A549 (cell line): ENCODE data around the gene TOR2A. TPM values are rescaled to one million over a fixed set of nuclear protein-coding genes. Genes with fewer than 3 reads are reported as not detected.
A peak's percentile ranks its signal among the peaks of the same experiment; 100 is the strongest.

ENCODE experiments used
- ATAC-seq, 2 experiments: fragments of 200-7000 bp in 1 of 2; fragments of >200 bp in 1 of 2; cut with Nextera tagmentation in 1 of 2; cut with Tn5 transposase in 1 of 2; 3 replicates each; pipeline versions ENCODE4 v1.8.0 to v1.9.1; 2018 to 2020; ENCODE audit warnings: mild to moderate bottlenecking in 1 of 2, moderate library complexity in 1 of 2
- CTCF ChIA-PET: fragments of 300-600 bp; sonication (Branson Sonifier 250); formaldehyde crosslinking; extraction: SDS; loops from one replicate; lab custom pipeline; 2021; ENCODE audit warnings: antibody characterized with exemption, inconsistent platforms; lab: Yijun Ruan, JAX
- POLR2A ChIA-PET: fragments of 350-600 bp; formaldehyde crosslinking; extraction: SDS; loops from one replicate; lab custom pipeline; 2021; ENCODE audit warnings: antibody characterized with exemption, inconsistent platforms; lab: Yijun Ruan, JAX
- DNase-seq, 2 experiments: peaks; one replicate each; pipeline versions ENCODE4 v3.0.0 to v3.0.0-alpha.2; 2011 to 2016; ENCODE audit warnings: low read depth in 1 of 2, low spot score in 1 of 2
- FAIRE-seq: peaks from 2 replicates; lab custom pipeline; 2011; peaks lifted over from hg19 to GRCh38; lab: Jason Lieb, UNC
- H3K27ac ChIP-seq, 2 experiments: fragments of >200 bp; sonication (Bioruptor Twin); formaldehyde crosslinking; 3 replicates each; pipeline ENCODE4 v1.5.1; 2016 to 2017
- H3K4me1 ChIP-seq: fragments of >200 bp; sonication (Bioruptor Twin); formaldehyde crosslinking; 3 replicates; pipeline ENCODE4 v1.6.1; 2016
- H3K4me2 ChIP-seq: fragments of >200 bp; sonication (Bioruptor Twin); formaldehyde crosslinking; 3 replicates; pipeline ENCODE4 v1.6.1; 2016
- H3K4me3 ChIP-seq: fragments of >200 bp; sonication (Bioruptor Twin); formaldehyde crosslinking; 3 replicates; pipeline ENCODE4 v1.5.1; 2016
- H3K9me3 ChIP-seq: fragments of >200 bp; sonication (Bioruptor Twin); formaldehyde crosslinking; 3 replicates; pipeline ENCODE4 v1.6.1; 2016
- BCL3 ChIP-seq: fragments of >200 bp; sonication (Bioruptor Twin); formaldehyde crosslinking; IDR thresholded peaks from 3 replicates; pipeline ENCODE4 v1.6.1; 2016
- CBX8 ChIP-seq: fragments of 200-600 bp; sonication (generic); IDR thresholded peaks from 2 replicates; pipeline ENCODE4 v1.6.1; 2016
- EHF ChIP-seq: fragments of 250-450 bp; sonication (Bioruptor Pico); IDR thresholded peaks from 2 replicates; pipeline ENCODE4 v1.5.0; 2020; ENCODE audit warnings: mild to moderate bottlenecking
- EHMT2 ChIP-seq: fragments of 200-600 bp; sonication (generic); IDR thresholded peaks from 2 replicates; pipeline ENCODE4 v1.6.1; 2016; ENCODE audit warnings: antibody characterized with exemption, low read depth, mild to moderate bottlenecking, moderate library complexity
- EP300 ChIP-seq, 2 experiments: fragments of >200 bp; sonication (Bioruptor Twin); formaldehyde crosslinking; IDR thresholded peaks; 2 replicates in 1 of 2; 3 replicates in 1 of 2; pipeline ENCODE4 v1.6.1; 2016 to 2017
- HDAC2 ChIP-seq: fragments of 200-600 bp; sonication (generic); IDR thresholded peaks from 2 replicates; pipeline ENCODE4 v1.6.1; 2016
- HES2 ChIP-seq: fragments of >200 bp; sonication (Bioruptor Twin); formaldehyde crosslinking; IDR thresholded peaks from 2 replicates; pipeline ENCODE4 v1.6.1; 2016
- HMGXB4 ChIP-seq: fragments of 250-450 bp; sonication (Bioruptor Pico); IDR thresholded peaks from 2 replicates; pipeline ENCODE4 v1.5.0; 2021; ENCODE audit warnings: mild to moderate bottlenecking, moderate library complexity, borderline replicate concordance
- JUNB ChIP-seq: fragments of >200 bp; sonication (Bioruptor Twin); formaldehyde crosslinking; IDR thresholded peaks from 2 replicates; pipeline ENCODE4 v1.6.1; 2016
- MAFK ChIP-seq: fragments of 450-650 bp; IDR thresholded peaks from 2 replicates; pipeline ENCODE4 v1.6.1; 2014; ENCODE audit not compliant: partially characterized antibody
- MAX ChIP-seq: IDR thresholded peaks from 2 replicates; pipeline ENCODE4 v1.6.1; 2012
- POLR2A ChIP-seq: IDR thresholded peaks from 2 replicates; pipeline ENCODE4 v1.6.1; 2012; ENCODE audit warnings: mild to moderate bottlenecking, low read length
- RCOR1 ChIP-seq: fragments of 150-350 bp; IDR thresholded peaks from 2 replicates; pipeline ENCODE4 v1.6.1; 2014; ENCODE audit warnings: antibody characterized with exemption, low read length, low read depth
- RFX5 ChIP-seq: fragments of 450-650 bp; IDR thresholded peaks from 2 replicates; pipeline ENCODE4 v1.7.1; 2014; ENCODE audit warnings: antibody characterized with exemption, mild to moderate bottlenecking, moderate library complexity
- RNF2 ChIP-seq: fragments of 200-600 bp; sonication (generic); IDR thresholded peaks from 2 replicates; pipeline ENCODE4 v1.6.1; 2016; ENCODE audit warnings: low read depth, mild to moderate bottlenecking, antibody characterized with exemption, moderate library complexity, borderline replicate concordance
- SMC3 ChIP-seq: fragments of >200 bp; sonication (Bioruptor Twin); formaldehyde crosslinking; IDR thresholded peaks from 3 replicates; pipeline ENCODE4 v1.6.1; 2018; ENCODE audit warnings: inconsistent platforms
- TFCP2L1 ChIP-seq: fragments of 250-450 bp; sonication (Bioruptor Pico); IDR thresholded peaks from 2 replicates; pipeline ENCODE4 v1.5.0; 2021; ENCODE audit warnings: mild to moderate bottlenecking
- TP53 ChIP-seq: fragments of 250-450 bp; sonication (Bioruptor Pico); IDR thresholded peaks from 2 replicates; pipeline ENCODE4 v1.5.0; 2021; ENCODE audit warnings: mild to moderate bottlenecking, moderate library complexity
- ZNF302 ChIP-seq: fragments of 250-450 bp; sonication (Bioruptor Pico); IDR thresholded peaks from 2 replicates; pipeline ENCODE4 v1.9.0; 2021; ENCODE audit warnings: inconsistent platforms, mild to moderate bottlenecking, moderate library complexity
- ZSCAN20 ChIP-seq: fragments of 250-450 bp; sonication (Bioruptor Pico); IDR thresholded peaks from 2 replicates; pipeline ENCODE4 v1.8.0; 2022; ENCODE audit warnings: mild to moderate bottlenecking, moderate library complexity
- WGBS: methylation state at CpG from one replicate; pipeline ENCODE4 v1.1.6; 2017; ENCODE audit errors: missing lambda C conversion rate; 5-methylcytosine and 5-hydroxymethylcytosine counted together
- polyA plus RNA-seq, 4 experiments: library from polyadenylated mRNA; depleted of rRNA in 3 of 4; stranded (reverse); fragments of >200 nt; fragmentation: RNase III in 1 of 4; extraction: RNeasy Plus Mini Kit Qiagen cat#74134 plus additional on column Dnase treatment in 1 of 4; gene quantifications; 2 replicates in 3 of 4; 3 replicates in 1 of 4; pipeline ENCODE4 v1.2.3, GENCODE V29; 2011 to 2017
- TF ChIP-seq, protein P1 (sequence below): fragments of 450-650 bp; IDR thresholded peaks from 2 replicates; pipeline ENCODE4 v1.6.1; 2014; ENCODE audit warnings: antibody characterized with exemption
- TF ChIP-seq, protein P2 (sequence below): fragments of 250-450 bp; sonication (Bioruptor Pico); IDR thresholded peaks from 2 replicates; pipeline ENCODE4 v1.5.0; 2020; ENCODE audit warnings: low read depth, mild to moderate bottlenecking, moderate library complexity

The TOR2A gene
- polyA plus RNA-seq, 2 of the 4 experiments (the other 2 are of a cell fraction): 4.9 to 9.6 TPM

DNA sequence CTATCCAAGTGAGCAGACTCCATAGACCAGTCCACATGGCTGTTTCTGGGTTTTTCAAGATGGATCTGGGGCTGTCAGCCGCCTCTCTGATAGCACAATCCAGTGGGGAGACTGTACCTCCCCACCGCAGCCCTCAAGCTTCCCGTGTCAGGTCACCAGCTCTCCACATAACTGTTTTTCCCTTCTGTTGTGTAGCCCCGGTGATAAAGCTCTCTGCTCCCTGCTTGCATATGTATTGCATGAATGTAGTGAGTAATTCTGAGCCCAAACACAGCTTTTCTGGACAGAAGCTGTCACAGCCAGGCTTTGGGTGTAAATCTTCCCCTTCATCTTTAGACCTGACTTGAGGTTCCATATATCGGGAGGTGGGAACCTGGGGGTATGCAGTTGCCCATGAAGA lies 51.4 kb downstream of the TOR2A start:
- Histone ChIP-seq H3K4me3 (no peak overlapping the region), H3K9me3 (no peaks in the 10 kb centered on the region), H3K4me2 (no peak overlapping the region), H3K4me1 (peaks cover 5% of the 10 kb centered on the region; the same call in 2 of the 3 replicates), H3K27ac (no peak overlapping the region)
- no peak for TF ChIP-seq ZNF302 (CRISPR knock-in tag)
- TF ChIP-seq CBX8: no peak
- TF ChIP-seq TP53 (CRISPR knock-in tag): no peak
- no peak for TF ChIP-seq POLR2A
- no peak for TF ChIP-seq HMGXB4
- no peak for TF ChIP-seq RFX5
- TF ChIP-seq HES2: no peak
- TF ChIP-seq RNF2: no peak
- TF ChIP-seq ZSCAN20: no peak
- TF ChIP-seq EP300 (IDR thresholded peaks at IDR 0.05): no peak
- TF ChIP-seq HDAC2: no peak
- no peak for TF ChIP-seq RCOR1
- TF ChIP-seq JUNB: no peak
- TF ChIP-seq TFCP2L1 (CRISPR knock-in tag): no peak
- TF ChIP-seq MAX: no peak
- TF ChIP-seq EHMT2: no peak
- TF ChIP-seq, protein P1, sequence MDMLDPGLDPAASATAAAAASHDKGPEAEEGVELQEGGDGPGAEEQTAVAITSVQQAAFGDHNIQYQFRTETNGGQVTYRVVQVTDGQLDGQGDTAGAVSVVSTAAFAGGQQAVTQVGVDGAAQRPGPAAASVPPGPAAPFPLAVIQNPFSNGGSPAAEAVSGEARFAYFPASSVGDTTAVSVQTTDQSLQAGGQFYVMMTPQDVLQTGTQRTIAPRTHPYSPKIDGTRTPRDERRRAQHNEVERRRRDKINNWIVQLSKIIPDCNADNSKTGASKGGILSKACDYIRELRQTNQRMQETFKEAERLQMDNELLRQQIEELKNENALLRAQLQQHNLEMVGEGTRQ: no peak
- TF ChIP-seq, protein P2, sequence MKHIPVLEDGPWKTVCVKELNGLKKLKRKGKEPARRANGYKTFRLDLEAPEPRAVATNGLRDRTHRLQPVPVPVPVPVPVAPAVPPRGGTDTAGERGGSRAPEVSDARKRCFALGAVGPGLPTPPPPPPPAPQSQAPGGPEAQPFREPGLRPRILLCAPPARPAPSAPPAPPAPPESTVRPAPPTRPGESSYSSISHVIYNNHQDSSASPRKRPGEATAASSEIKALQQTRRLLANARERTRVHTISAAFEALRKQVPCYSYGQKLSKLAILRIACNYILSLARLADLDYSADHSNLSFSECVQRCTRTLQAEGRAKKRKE (CRISPR knock-in tag): no peak
- no peak for TF ChIP-seq EHF (CRISPR knock-in tag)
- no peak for TF ChIP-seq SMC3
- ATAC-seq (no peak), FAIRE-seq (no peak), DNase-seq (no peak)
- POLR2A ChIA-PET: no interaction called here
- CTCF ChIA-PET: interaction anchor here (0.9 to 3.6 kb wide), 8 partner anchors 9 to 186 kb away, joined by 3 to 21 read pairs (median 4); partner anchors contain the start of genes CFAP157 and TOR2A
- WGBS: 95% methylated on average over 5 of the region's 5 CpGs

DNA sequence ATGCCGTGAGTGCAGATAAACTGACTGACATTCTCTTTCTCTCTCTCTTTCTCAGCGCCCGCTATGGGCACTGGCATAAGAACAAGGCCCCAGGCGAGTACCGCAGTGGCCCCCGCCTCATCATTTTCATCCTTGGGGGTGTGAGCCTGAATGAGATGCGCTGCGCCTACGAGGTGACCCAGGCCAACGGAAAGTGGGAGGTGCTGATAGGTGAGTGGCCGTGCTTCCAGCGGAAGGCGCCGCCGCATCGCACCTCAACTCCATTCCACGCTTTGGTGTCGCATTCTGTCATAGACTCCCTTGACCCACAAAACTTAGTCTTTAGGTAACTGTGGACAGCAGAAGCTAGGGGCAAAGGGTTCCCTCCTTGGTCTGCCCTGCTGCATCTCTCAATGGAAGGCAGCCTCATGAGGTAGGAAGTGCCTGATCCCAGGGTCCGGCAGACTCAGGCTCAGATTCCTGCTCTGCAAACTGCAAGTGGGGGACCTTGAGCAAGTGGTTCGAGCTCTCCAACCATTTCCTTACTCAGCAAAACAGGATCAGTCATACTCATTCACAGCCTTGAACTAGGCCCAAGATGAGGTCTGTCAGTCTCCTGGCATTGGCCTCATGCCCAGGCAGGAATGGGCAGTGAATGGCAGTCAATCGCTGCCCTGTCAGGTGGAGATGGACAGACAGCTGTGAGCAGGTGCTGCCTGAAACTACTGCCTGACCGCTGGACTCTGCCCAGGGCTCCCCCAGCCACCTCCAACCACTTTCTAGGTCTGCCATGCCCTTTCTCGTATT lies 52.5 kb downstream of the TOR2A start:
- no peak for ATAC-seq
- Histone ChIP-seq H3K9me3 (no peaks in the 10 kb centered on the region), H3K4me3 (no peak overlapping the region)
- CTCF ChIA-PET: interaction anchor here (1.0 to 3.6 kb wide), 6 partner anchors 10 to 238 kb away, joined by 3 to 21 read pairs (median 4); partner anchors contain the start of gene TOR2A
- TF ChIP-seq BCL3 (no peak), MAFK (peak; percentile 62)
- TF ChIP-seq, all 56 proteins: peak for 1
- Histone ChIP-seq H3K27ac (no peak overlapping the region), H3K4me1 (peaks cover 5% of the 10 kb centered on the region; the same call in 2 of the 3 replicates), H3K4me2 (no peak overlapping the region)
- WGBS: 94% methylated on average over 23 of the region's 23 CpGs
- DNase-seq (no peak), FAIRE-seq (no peak)
- POLR2A ChIA-PET: no interaction called here

Other genes with a start within 250 kb of the TOR2A start
- 13.3 and 20.4 TPM in 2 replicates for gene STXBP1, start 123.0 kb downstream of the TOR2A start, polyA plus RNA-seq (2011; rRNA removed)
- 16.1 to 22.6 TPM (median 19.8 TPM) in 3 replicates for gene STXBP1, start 123.0 kb downstream of the TOR2A start, polyA plus RNA-seq (2017; fragmentation: RNase III; extraction: RNeasy Plus Mini Kit Qiagen cat#74134 plus additional on column Dnase treatment)
- gene CFAP157, start 28.3 kb downstream of the TOR2A start, polyA plus RNA-seq (2011; rRNA removed): 0.04 TPM in 1 of 2 replicates, not detected in the other
- gene CFAP157, start 28.3 kb downstream of the TOR2A start, polyA plus RNA-seq (2017; fragmentation: RNase III; extraction: RNeasy Plus Mini Kit Qiagen cat#74134 plus additional on column Dnase treatment): 0.04 TPM in 1 of 3 replicates, not detected in the others
- 3.5 and 5.1 TPM in 2 replicates for gene PTRH1, start 19.6 kb downstream of the TOR2A start, polyA plus RNA-seq (2011; rRNA removed)
- 9.9 to 12.6 TPM (median 11.4 TPM) in 3 replicates for gene PTRH1, start 19.6 kb downstream of the TOR2A start, polyA plus RNA-seq (2017; fragmentation: RNase III; extraction: RNeasy Plus Mini Kit Qiagen cat#74134 plus additional on column Dnase treatment)
- gene TTC16, start 19.2 kb downstream of the TOR2A start, polyA plus RNA-seq (2011; rRNA removed): 0.03 TPM in 1 of 2 replicates, not detected in the other
- gene TTC16, start 19.2 kb downstream of the TOR2A start, polyA plus RNA-seq (2017; fragmentation: RNase III; extraction: RNeasy Plus Mini Kit Qiagen cat#74134 plus additional on column Dnase treatment): not detected in 3 replicates
- gene SH2D3C, start 43.4 kb upstream of the TOR2A start, polyA plus RNA-seq (2011; rRNA removed): 0.06 and 0.11 TPM in 2 replicates
- gene SH2D3C, start 43.4 kb upstream of the TOR2A start, polyA plus RNA-seq (2017; fragmentation: RNase III; extraction: RNeasy Plus Mini Kit Qiagen cat#74134 plus additional on column Dnase treatment): 0.04 to 0.08 TPM (median 0.06 TPM) in 3 replicates
- 45.7 and 46.7 TPM in 2 replicates for gene CDK9, start 50.7 kb upstream of the TOR2A start, polyA plus RNA-seq (2011; rRNA removed)
- 35.3 to 46.2 TPM (median 43.8 TPM) in 3 replicates for gene CDK9, start 50.7 kb upstream of the TOR2A start, polyA plus RNA-seq (2017; fragmentation: RNase III; extraction: RNeasy Plus Mini Kit Qiagen cat#74134 plus additional on column Dnase treatment)
- gene FPGS, start 67.6 kb upstream of the TOR2A start, polyA plus RNA-seq (2011; rRNA removed): 28.8 and 33.4 TPM in 2 replicates
- gene FPGS, start 67.6 kb upstream of the TOR2A start, polyA plus RNA-seq (2017; fragmentation: RNase III; extraction: RNeasy Plus Mini Kit Qiagen cat#74134 plus additional on column Dnase treatment): 48.5 to 54.3 TPM (median 48.5 TPM) in 3 replicates
- not detected in 2 replicates for gene ENG, start 119.4 kb upstream of the TOR2A start, polyA plus RNA-seq (2011; rRNA removed)
- 0.03 to 0.15 TPM (median 0.08 TPM) in 3 replicates for gene ENG, start 119.4 kb upstream of the TOR2A start, polyA plus RNA-seq (2017; fragmentation: RNase III; extraction: RNeasy Plus Mini Kit Qiagen cat#74134 plus additional on column Dnase treatment)
- 30.0 and 33.6 TPM in 2 replicates for gene AK1, start 142.4 kb upstream of the TOR2A start, polyA plus RNA-seq (2011; rRNA removed)
- 31.9 to 38.2 TPM (median 31.9 TPM) in 3 replicates for gene AK1, start 142.4 kb upstream of the TOR2A start, polyA plus RNA-seq (2017; fragmentation: RNase III; extraction: RNeasy Plus Mini Kit Qiagen cat#74134 plus additional on column Dnase treatment)
- gene ST6GALNAC6, start 164.3 kb upstream of the TOR2A start, polyA plus RNA-seq (2011; rRNA removed): 8.2 and 14.7 TPM in 2 replicates
- 15.8 to 25.2 TPM (median 22.0 TPM) in 3 replicates for gene ST6GALNAC6, start 164.3 kb upstream of the TOR2A start, polyA plus RNA-seq (2017; fragmentation: RNase III; extraction: RNeasy Plus Mini Kit Qiagen cat#74134 plus additional on column Dnase treatment)
- 11.0 and 12.5 TPM in 2 replicates for gene ST6GALNAC4, start 181.7 kb upstream of the TOR2A start, polyA plus RNA-seq (2011; rRNA removed)
- gene ST6GALNAC4, start 181.7 kb upstream of the TOR2A start, polyA plus RNA-seq (2017; fragmentation: RNase III; extraction: RNeasy Plus Mini Kit Qiagen cat#74134 plus additional on column Dnase treatment): 18.1 to 25.4 TPM (median 24.8 TPM) in 3 replicates
- gene PIP5KL1, start 195.5 kb upstream of the TOR2A start, polyA plus RNA-seq (2011; rRNA removed): 1.8 and 2.4 TPM in 2 replicates
- gene PIP5KL1, start 195.5 kb upstream of the TOR2A start, polyA plus RNA-seq (2017; fragmentation: RNase III; extraction: RNeasy Plus Mini Kit Qiagen cat#74134 plus additional on column Dnase treatment): 2.0 to 3.7 TPM (median 2.5 TPM) in 3 replicates
- gene DPM2, start 202.6 kb upstream of the TOR2A start, polyA plus RNA-seq (2011; rRNA removed): 41.9 and 48.8 TPM in 2 replicates
- gene DPM2, start 202.6 kb upstream of the TOR2A start, polyA plus RNA-seq (2017; fragmentation: RNase III; extraction: RNeasy Plus Mini Kit Qiagen cat#74134 plus additional on column Dnase treatment): 45.9 to 50.1 TPM (median 46.3 TPM) in 3 replicates
- 24.4 and 30.3 TPM in 2 replicates for gene EEIG1, start 245.7 kb upstream of the TOR2A start, polyA plus RNA-seq (2011; rRNA removed)
- 24.1 to 33.0 TPM (median 31.5 TPM) in 3 replicates for gene EEIG1, start 245.7 kb upstream of the TOR2A start, polyA plus RNA-seq (2017; fragmentation: RNase III; extraction: RNeasy Plus Mini Kit Qiagen cat#74134 plus additional on column Dnase treatment)